IPS-18a (cell line): ENCODE data around the gene PGF.
A peak's percentile ranks its signal among the peaks of the same experiment; 100 is the strongest.
"Not testable (repeated sequence)": the region's sequence is repeated elsewhere in the genome, so short reads cannot be mapped to it uniquely, and the experiment has no call there.

ENCODE experiments used
- H3K27ac ChIP-seq: one replicate; pipeline ENCODE4 v1.5.1; 2013; ENCODE audit warnings: low read length
- H3K27me3 ChIP-seq: one replicate; pipeline ENCODE4 v1.6.1; 2013; ENCODE audit warnings: mild to moderate bottlenecking, low read length; ENCODE audit not compliant: control insufficient read depth, insufficient read depth
- H3K36me3 ChIP-seq: one replicate; pipeline ENCODE4 v1.6.1; 2013; ENCODE audit warnings: low read depth, low read length; ENCODE audit not compliant: control insufficient read depth
- H3K4me1 ChIP-seq: one replicate; pipeline ENCODE4 v1.6.1; 2013; ENCODE audit warnings: low read depth, low read length; ENCODE audit not compliant: control insufficient read depth
- H3K4me3 ChIP-seq: one replicate; pipeline ENCODE4 v1.5.1; 2013; ENCODE audit warnings: low read length
- H3K9ac ChIP-seq: one replicate; pipeline ENCODE4 v1.6.1; 2013; ENCODE audit warnings: mild to moderate bottlenecking, low read length, moderate library complexity
- H3K9me3 ChIP-seq: one replicate; pipeline ENCODE4 v1.6.1; 2013; ENCODE audit warnings: low read depth, low read length; ENCODE audit not compliant: control insufficient read depth

PGF gene

DNA sequence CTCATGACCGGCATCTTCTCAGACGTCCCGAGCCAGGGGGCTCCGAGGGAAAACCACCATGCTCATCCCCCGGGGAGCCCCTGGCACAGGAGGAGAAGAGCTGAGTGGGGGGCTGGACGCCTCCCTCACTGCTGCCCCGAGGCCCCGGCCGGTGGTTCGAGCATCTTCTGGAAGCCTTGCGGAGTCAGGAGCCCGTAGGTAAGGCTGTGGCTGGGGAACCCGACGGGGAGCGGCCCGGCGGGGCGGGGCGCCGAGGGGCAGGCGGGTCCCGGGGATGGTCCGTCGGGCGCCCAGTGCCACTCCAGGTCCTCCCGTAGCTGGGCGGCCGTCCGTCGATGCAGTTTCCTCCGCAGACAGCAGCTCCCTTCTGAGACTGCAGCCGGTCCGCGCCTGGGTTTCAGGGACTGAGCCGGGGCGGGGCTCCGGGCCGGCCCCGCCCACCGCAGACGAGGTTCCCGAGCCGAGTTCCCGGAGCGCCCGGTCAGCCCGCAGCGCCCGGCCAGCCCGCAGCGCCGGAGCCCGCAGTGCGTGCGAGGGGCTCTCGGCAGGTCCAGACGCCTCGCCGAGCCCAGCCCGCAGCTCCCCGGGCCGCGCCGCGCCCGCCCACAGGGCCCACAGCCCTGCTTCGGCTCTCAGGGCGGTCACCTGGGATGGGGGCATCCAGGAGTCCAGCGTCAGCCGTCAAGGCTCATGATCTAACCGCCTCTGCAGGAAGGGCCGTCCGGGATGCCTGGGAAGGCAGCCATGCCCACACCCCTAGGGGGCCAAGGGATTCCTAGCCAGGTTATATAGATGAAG lies at the start of gene PGF:
TSS of gene PGF (minus strand) at position 369 of the 798 bp plus-strand sequence. CDS start at position 14, 355 bp downstream.
- H3K4me1 ChIP-seq = peaks cover 2% of the 10 kb centered on the region
- no peak within 1 kb of the TSS for H3K27ac ChIP-seq
- no peaks in the 10 kb centered on the region for H3K36me3 ChIP-seq
- peaks cover 22% of the 10 kb centered on the region for H3K27me3 ChIP-seq
- no peaks in the 10 kb centered on the region for H3K9me3 ChIP-seq
- peak within 1 kb of the TSS; percentile 50 for H3K4me3 ChIP-seq
- H3K9ac ChIP-seq = no peak within 1 kb of the TSS

DNA sequence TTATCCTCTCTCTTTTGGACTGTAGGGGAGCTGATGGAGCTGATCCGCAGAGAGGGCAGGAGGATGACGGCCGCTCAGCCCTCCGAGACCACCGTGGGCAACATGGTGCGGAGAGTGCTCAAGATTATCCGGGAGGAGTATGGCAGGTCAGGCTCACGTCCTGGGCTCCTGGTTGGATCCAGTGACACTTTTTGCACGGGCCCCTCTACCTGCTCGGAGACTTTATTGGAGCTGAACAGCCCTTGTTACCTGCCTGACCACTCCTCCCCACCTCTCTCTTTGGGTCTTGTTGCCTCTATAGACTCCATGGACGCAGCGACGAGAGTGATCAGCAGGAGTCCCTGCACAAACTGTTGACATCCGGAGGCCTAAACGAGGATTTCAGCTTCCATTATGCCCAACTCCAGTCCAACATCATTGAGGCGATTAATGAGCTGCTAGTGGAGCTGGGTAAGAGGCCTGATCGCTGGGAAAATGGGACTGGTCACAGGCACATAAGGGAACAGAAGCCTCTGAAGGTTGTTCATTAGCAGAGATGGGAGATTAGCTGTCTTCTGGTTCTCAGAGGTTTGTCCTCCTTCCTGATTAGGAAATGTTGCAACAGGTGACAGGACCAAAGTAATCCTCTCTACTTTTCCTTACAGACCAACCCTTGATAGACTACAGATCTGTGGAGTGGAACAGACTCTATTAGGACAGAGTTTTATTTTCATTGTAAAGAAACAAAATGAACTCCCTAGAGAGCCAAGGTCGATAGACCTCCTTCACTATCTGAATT lies 48.0 kb upstream of the PGF start:
- Histone ChIP-seq H3K27me3 (no peaks in the 10 kb centered on the region), H3K4me1 (peaks cover 5% of the 10 kb centered on the region), H3K36me3 (peaks cover 34% of the 10 kb centered on the region), H3K4me3 (peak overlapping the region; percentile 79), H3K9me3 (no peaks in the 10 kb centered on the region), H3K9ac (peak overlapping the region; percentile 63), H3K27ac (no peak overlapping the region)

DNA sequence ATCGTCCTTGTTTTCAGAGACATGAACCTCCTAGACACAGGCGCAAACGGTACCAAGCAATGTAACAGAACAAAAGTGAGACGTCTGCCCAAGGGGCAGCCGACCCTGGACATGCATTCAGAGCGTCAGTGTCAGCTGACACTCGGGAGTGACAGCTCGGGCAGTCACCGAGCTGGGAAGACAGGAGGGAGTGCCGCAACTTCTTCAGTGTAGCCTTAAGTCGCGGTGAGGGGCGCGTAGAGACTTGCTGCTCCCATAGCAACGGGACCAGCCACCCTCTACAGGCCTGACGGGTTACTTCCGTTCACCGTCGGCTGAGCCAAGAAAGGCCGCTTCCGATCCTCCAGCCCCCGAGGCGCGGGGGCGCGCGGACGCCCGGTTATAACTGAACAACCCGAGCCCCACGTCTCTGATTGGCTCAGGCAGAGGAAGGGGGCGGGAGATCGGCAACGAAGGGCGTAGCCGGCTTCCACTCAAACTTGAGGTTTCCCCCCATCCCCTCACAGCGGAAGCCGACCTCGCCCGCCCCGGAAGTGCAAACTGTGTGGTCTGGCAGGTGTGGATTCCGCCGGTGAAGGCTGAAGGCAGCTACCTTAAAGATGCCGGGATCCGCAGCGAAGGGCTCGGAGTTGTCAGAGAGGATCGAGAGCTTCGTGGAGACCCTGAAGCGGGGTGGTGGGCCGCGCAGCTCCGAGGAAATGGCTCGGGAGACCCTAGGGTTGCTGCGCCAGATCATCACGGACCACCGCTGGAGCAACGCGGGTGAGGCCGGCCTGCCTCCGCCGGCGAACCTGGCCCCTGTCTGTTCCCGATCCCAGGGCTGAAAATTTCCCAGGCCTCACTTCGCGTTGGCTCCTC lies 47.2 kb upstream of the PGF start, which contains the start of gene EIF2B2:
TSS of gene EIF2B2 (plus strand) at position 530 of the 858 bp plus-strand sequence. CDS start at position 600, 70 bp downstream.
- H3K9me3 ChIP-seq = no peaks in the 10 kb centered on the region

GRCh38 chr14:75001899-75002298 lies 46.5 kb upstream of the PGF start:
- Histone ChIP-seq H3K4me3 (peak overlapping the region; percentile 79), H3K27ac (no peak overlapping the region), H3K9ac (peak overlapping the region; percentile 1), H3K9me3 (no peaks in the 10 kb centered on the region), H3K27me3 (no peaks in the 10 kb centered on the region), H3K36me3 (peaks cover 20% of the 10 kb centered on the region), H3K4me1 (peaks cover 5% of the 10 kb centered on the region)

More for the DNA sequence above, 47.2 kb upstream of the PGF start, which contains the start of gene EIF2B2:
- no peaks in the 10 kb centered on the region for H3K27me3 ChIP-seq
- H3K4me1 ChIP-seq = peaks cover 5% of the 10 kb centered on the region
- H3K36me3 ChIP-seq = peaks cover 27% of the 10 kb centered on the region
- peak within 1 kb of the TSS; percentile 63 for H3K9ac ChIP-seq
- peak within 1 kb of the TSS; percentile 79 for H3K4me3 ChIP-seq
- no peak within 1 kb of the TSS for H3K27ac ChIP-seq

DNA sequence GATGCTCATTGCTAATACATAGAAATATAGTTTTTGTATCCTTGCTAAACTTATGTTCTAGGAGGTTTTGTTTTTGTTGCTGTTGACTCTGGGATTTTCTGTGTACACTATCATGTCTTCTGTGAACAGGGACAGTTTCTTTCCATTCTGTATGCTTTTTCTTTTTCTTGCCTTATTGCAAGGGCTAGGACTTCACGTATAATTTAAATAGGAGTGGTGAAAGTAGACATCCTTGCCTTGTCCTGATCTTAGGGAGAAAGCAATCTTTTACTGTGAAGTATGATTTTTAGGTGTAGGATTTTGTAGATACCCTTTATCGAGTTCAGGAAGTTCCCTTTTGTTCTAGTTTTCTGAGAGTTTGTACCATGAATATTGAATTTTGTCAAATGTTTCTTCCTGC lies 45.9 kb upstream of the PGF start:
- no peaks in the 10 kb centered on the region for H3K9me3 ChIP-seq
- H3K9ac ChIP-seq = no peak overlapping the region
- H3K36me3 ChIP-seq = peaks cover 13% of the 10 kb centered on the region
- no peak overlapping the region for H3K4me3 ChIP-seq
- H3K4me1 ChIP-seq = peaks cover 5% of the 10 kb centered on the region
- no peak overlapping the region for H3K27ac ChIP-seq
- H3K27me3 ChIP-seq = no peaks in the 10 kb centered on the region

DNA sequence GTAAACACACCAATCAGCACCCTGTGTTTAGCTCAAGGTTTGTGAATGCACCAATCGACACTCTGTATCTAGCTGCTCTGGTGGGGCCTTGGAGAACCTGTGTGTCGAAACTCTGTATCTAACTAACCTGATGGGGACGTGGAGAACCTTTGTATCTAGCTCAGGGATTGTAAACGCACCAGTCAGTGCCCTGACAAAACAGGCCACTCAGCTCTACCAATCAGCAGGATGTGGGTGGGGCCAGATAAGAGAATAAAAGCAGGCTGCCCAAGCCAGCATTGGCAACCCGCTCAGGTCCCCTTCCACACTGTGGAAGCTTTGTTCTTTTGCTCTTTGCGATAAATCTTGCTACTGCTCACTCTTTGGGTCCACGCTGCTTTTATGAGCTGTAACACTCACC lies 40.4 kb upstream of the PGF start:
- not testable (repeated sequence) for H3K36me3 ChIP-seq, H3K9me3 ChIP-seq, H3K9ac ChIP-seq, H3K4me3 ChIP-seq, H3K27ac ChIP-seq, H3K4me1 ChIP-seq, H3K27me3 ChIP-seq

DNA sequence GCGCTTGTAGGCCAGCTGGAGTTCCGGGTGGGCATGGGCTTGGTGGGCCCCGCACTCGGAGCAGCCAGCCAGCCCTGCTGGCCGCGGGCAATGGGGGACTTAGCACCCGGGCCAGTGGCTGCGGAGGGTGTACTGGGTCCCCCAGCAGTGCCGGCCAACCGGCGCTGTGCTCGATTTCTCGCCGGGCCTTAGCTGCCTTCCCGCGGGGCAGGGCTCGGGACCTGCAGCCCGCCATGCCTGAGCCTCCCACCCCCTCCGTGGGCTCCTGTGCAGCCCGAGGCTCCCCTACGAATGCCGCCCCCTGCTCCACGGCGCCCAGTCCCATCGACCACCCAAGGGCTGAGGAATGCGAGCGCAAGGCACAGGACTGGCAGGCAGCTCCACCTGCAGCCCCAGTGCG lies 38.8 kb upstream of the PGF start:
- not testable (repeated sequence) for H3K27me3 ChIP-seq, H3K9me3 ChIP-seq

GRCh38 chr14:74988993-74989392 lies 33.6 kb upstream of the PGF start:
- no peaks in the 10 kb centered on the region for H3K27me3 ChIP-seq
- no peak overlapping the region for H3K4me3 ChIP-seq
- no peaks in the 10 kb centered on the region for H3K9me3 ChIP-seq
- no peaks in the 10 kb centered on the region for H3K36me3 ChIP-seq
- H3K9ac ChIP-seq = no peak overlapping the region
- no peak overlapping the region for H3K27ac ChIP-seq
- H3K4me1 ChIP-seq = no peaks in the 10 kb centered on the region

More for the DNA sequence above, 38.8 kb upstream of the PGF start:
- H3K36me3 ChIP-seq, H3K9ac ChIP-seq, H3K4me3 ChIP-seq, H3K27ac ChIP-seq, H3K4me1 ChIP-seq: not testable (repeated sequence)

DNA sequence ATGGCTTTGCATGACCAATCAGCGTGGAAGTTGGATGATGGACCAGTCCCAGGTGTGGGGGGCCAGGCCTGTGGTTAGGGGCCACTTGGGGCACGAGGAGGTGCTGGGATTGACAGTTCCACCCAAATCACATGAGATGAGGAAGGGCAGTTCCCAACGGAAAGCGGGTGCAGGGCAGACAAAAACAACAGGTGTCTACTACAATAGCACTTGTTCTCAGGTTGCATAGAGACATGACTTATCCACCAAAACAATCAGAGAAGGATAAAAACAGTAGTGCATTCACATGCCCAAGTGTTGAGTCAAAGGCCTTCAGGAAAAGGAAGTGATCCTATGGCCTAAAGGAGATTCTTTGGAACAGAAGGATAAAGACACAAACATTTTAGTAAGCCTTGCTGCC lies 32.7 kb upstream of the PGF start:
- Histone ChIP-seq H3K27ac (no peak overlapping the region), H3K4me3 (no peak overlapping the region), H3K27me3 (no peaks in the 10 kb centered on the region), H3K4me1 (no peaks in the 10 kb centered on the region), H3K9me3 (no peaks in the 10 kb centered on the region), H3K36me3 (no peaks in the 10 kb centered on the region), H3K9ac (no peak overlapping the region)

DNA sequence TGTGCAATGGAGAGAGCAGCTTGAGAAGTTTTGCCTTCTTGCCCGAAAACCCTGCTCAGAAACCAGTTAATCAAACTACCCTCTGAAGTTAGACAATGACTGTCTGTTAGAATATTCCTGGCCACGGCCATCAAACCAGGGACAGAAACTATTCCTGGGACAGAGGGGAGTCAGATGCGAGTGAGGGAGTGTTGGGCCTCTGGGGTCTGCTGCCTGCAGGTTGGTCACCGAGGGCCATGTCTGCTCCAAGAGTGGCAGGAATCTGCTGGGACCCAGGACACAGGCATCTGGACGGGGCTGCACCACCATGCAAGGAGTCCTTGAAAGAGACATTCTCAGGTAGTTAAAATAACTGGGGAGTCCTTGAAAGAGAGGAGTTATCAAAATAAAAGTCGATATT lies 30.4 kb upstream of the PGF start:
- Histone ChIP-seq H3K9ac (no peak overlapping the region), H3K4me3 (no peak overlapping the region), H3K27me3 (no peaks in the 10 kb centered on the region), H3K36me3 (no peaks in the 10 kb centered on the region), H3K9me3 (no peaks in the 10 kb centered on the region), H3K4me1 (no peaks in the 10 kb centered on the region), H3K27ac (no peak overlapping the region)

- H3K9ac ChIP-seq = no peak overlapping the region
- peaks cover 5% of the 10 kb centered on the region for H3K4me1 ChIP-seq
- no peaks in the 10 kb centered on the region for H3K36me3 ChIP-seq
- no peak overlapping the region for H3K4me3 ChIP-seq
- no peaks in the 10 kb centered on the region for H3K9me3 ChIP-seq
- H3K27me3 ChIP-seq = no peaks in the 10 kb centered on the region
- H3K27ac ChIP-seq = no peak overlapping the region
These were observed 29.6 kb upstream of the PGF start for GRCh38 chr14:74985028-74985310.
